ENCODE results near the gene PYDC2.

The PYDC2 gene

GRCh38 chr3:191461113-191461595 lies at the start of gene PYDC2:
PYDC2 (plus strand) TSS chr3:191461163; CDS start chr3:191461163, 0 bp downstream.
- no peak for DNase-seq (ENCODE audit: low read depth in 2 of 2)

GRCh38 chr3:191412759-191413158 lies 48.2 kb upstream of the PYDC2 start:
- no peak for DNase-seq (ENCODE audit: low read depth in 2 of 2)

GRCh38 chr3:191414286-191414685 lies 46.7 kb upstream of the PYDC2 start:
- no peak for DNase-seq (ENCODE audit: low read depth in 2 of 2)

- DNase-seq (ENCODE audit: low read depth in 2 of 2): no peak
These were observed 46.2 kb upstream of the PYDC2 start for GRCh38 chr3:191414732-191415131.

GRCh38 chr3:191415566-191415965 lies 45.4 kb upstream of the PYDC2 start:
- DNase-seq (ENCODE audit: low read depth in 2 of 2): no peak

GRCh38 chr3:191417457-191417729 lies 43.6 kb upstream of the PYDC2 start:
- no peak for DNase-seq (ENCODE audit: low read depth in 2 of 2)

GRCh38 chr3:191420771-191421170 lies 40.2 kb upstream of the PYDC2 start:
- DNase-seq (ENCODE audit: low read depth in 2 of 2): no peak

- DNase-seq (ENCODE audit: low read depth in 2 of 2): no peak
These were observed 36.1 kb upstream of the PYDC2 start for GRCh38 chr3:191424881-191425280.

- DNase-seq (ENCODE audit: low read depth in 2 of 2): no peak
These were observed 35.6 kb upstream of the PYDC2 start for GRCh38 chr3:191425322-191425734.

GRCh38 chr3:191426311-191426710 lies 34.7 kb upstream of the PYDC2 start:
- DNase-seq (ENCODE audit: low read depth in 2 of 2): no peak

- no peak for DNase-seq (ENCODE audit: low read depth in 2 of 2)
These were observed 32.8 kb upstream of the PYDC2 start for GRCh38 chr3:191428177-191428576.

- no peak for DNase-seq (ENCODE audit: low read depth in 2 of 2)
These were observed 30.9 kb upstream of the PYDC2 start for GRCh38 chr3:191430103-191430502.

GRCh38 chr3:191431160-191431822 lies 29.7 kb upstream of the PYDC2 start:
- no peak for DNase-seq (ENCODE audit: low read depth in 2 of 2)

GRCh38 chr3:191432162-191432561 lies 28.8 kb upstream of the PYDC2 start:
- DNase-seq (ENCODE audit: low read depth in 2 of 2): no peak

- no peak for DNase-seq (ENCODE audit: low read depth in 2 of 2)
These were observed 26.9 kb upstream of the PYDC2 start for GRCh38 chr3:191434024-191434423.

GRCh38 chr3:191435981-191436380 lies 25.0 kb upstream of the PYDC2 start:
- DNase-seq (ENCODE audit: low read depth in 2 of 2): no peak

GRCh38 chr3:191438150-191438814 lies 22.7 kb upstream of the PYDC2 start:
- no peak for DNase-seq (ENCODE audit: low read depth in 2 of 2)

GRCh38 chr3:191440532-191440931 lies 20.4 kb upstream of the PYDC2 start:
- no peak for DNase-seq (ENCODE audit: low read depth in 2 of 2)

- no peak for DNase-seq (ENCODE audit: low read depth in 2 of 2)
These were observed 19.3 kb upstream of the PYDC2 start for GRCh38 chr3:191441687-191442086.

GRCh38 chr3:191444569-191444968 lies 16.4 kb upstream of the PYDC2 start:
- no peak for DNase-seq (ENCODE audit: low read depth in 2 of 2)

GRCh38 chr3:191449256-191449655 lies 11.7 kb upstream of the PYDC2 start:
- DNase-seq (ENCODE audit: low read depth in 2 of 2): no peak

- no peak for DNase-seq (ENCODE audit: low read depth in 2 of 2)
These were observed 5.6 kb upstream of the PYDC2 start for GRCh38 chr3:191455257-191455952.

GRCh38 chr3:191460360-191460759 lies 603 bp upstream of the PYDC2 start:
- DNase-seq (ENCODE audit: low read depth in 2 of 2): no peak
